Muscle of leg (tissue), 11 donors: ENCODE results near the gene L3MBTL4. TPM values are rescaled to one million over a fixed set of nuclear protein-coding genes. Genes with fewer than 3 reads are reported as not detected.
"Not testable (repeated sequence)": the region's sequence is repeated elsewhere in the genome, so short reads cannot be mapped to it uniquely, and the experiment has no call there.

Source experiments
- DNase-seq: peaks from one replicate; pipeline ENCODE4 v3.0.0; 2013
- H3K27ac ChIP-seq: one replicate; pipeline ENCODE4 v1.5.1; 2013; ENCODE audit warnings: mild to moderate bottlenecking, low read length, control low read depth
- H3K27me3 ChIP-seq: one replicate; pipeline ENCODE4 v1.6.1; 2013; ENCODE audit warnings: low read length; ENCODE audit not compliant: control insufficient read depth, insufficient read depth
- H3K36me3 ChIP-seq: one replicate; pipeline ENCODE4 v1.6.1; 2013; ENCODE audit warnings: low read length; ENCODE audit not compliant: control insufficient read depth, insufficient read depth
- H3K4me1 ChIP-seq: one replicate; pipeline ENCODE4 v1.6.1; 2013; ENCODE audit warnings: low read length; ENCODE audit not compliant: control insufficient read depth, insufficient read depth
- H3K4me3 ChIP-seq: one replicate; pipeline ENCODE4 v1.5.1; 2013; ENCODE audit warnings: low read length, control low read depth
- H3K9me3 ChIP-seq: replicated peaks from 2 replicates; pipeline ENCODE4 v1.6.1; 2013; ENCODE audit warnings: low read depth, low read length; ENCODE audit not compliant: control insufficient read depth
- WGBS: methylation state at CpG from one replicate; pipeline ENCODE4 v1.1.5; 2013; ENCODE audit warnings: missing lambda C conversion rate; ENCODE audit not compliant: insufficient coverage; 5-methylcytosine and 5-hydroxymethylcytosine counted together
- polyA plus RNA-seq, 8 donors: library from polyadenylated mRNA; unstranded; fragments of 120-200 nt; gene quantifications; one replicate each; pipeline versions ENCODE4 v1.2.1 to v1.2.3, GENCODE V29; 2013; ENCODE audit warnings: inconsistent platforms in 1 of 8, low replicate concordance in 1 of 8; ENCODE audit not compliant: insufficient read length in 8 of 8, insufficient read depth in 1 of 8
- total RNA-seq: library from RNA; stranded (reverse); fragments of 120-200 nt; gene quantifications from one replicate; pipeline ENCODE4 v1.2.4, GENCODE V29; 2013

Gene L3MBTL4
- total and polyA plus RNA-seq, 9 donors = 0.78 to 4.2 (median 1.4) TPM

- Histone ChIP-seq H3K9me3 (no peaks in the 10 kb centered on the region), H3K4me1 (no peaks in the 10 kb centered on the region), H3K36me3 (no peaks in the 10 kb centered on the region), H3K4me3 (no peak overlapping the region), H3K27ac (no peak overlapping the region), H3K27me3 (no peaks in the 10 kb centered on the region)
- DNase-seq = no peak
- WGBS = no CpG with 5 or more reads among the region's 2 CpGs
Measured at GRCh38 chr18:6280211-6280743, 134.4 kb downstream of the L3MBTL4 start.

DNA sequence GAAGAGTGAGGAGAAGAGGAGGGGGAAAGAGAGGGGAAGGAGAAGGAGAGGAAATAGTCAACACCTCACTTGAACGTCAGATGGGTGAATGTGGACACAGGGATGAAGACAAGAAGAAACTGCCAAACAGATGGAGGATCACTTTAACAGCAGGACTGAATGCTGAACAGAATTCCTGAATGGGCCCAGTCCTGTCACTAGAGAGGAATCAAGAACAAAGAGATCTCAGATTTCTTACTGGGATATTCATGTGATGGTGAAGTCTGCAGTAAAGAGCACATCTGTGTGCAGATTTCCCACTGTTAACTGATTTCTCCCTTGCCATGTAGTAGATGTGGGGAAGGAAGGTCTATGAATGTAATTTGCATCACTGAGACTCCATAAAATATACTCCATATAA lies 135.4 kb downstream of the L3MBTL4 start:
- WGBS = 20% methylated on average over 1 of the region's 1 CpG
- Histone ChIP-seq H3K36me3 (no peaks in the 10 kb centered on the region), H3K4me3 (no peak overlapping the region), H3K9me3 (no peaks in the 10 kb centered on the region), H3K27me3 (no peaks in the 10 kb centered on the region), H3K27ac (no peak overlapping the region), H3K4me1 (no peaks in the 10 kb centered on the region)
- DNase-seq = no peak

- Histone ChIP-seq H3K9me3 (no peaks in the 10 kb centered on the region), H3K27me3 (no peaks in the 10 kb centered on the region), H3K27ac (no peak overlapping the region), H3K4me3 (no peak overlapping the region), H3K4me1 (no peaks in the 10 kb centered on the region), H3K36me3 (no peaks in the 10 kb centered on the region)
- DNase-seq = no peak
- WGBS = 40% methylated on average over 2 of the region's 6 CpGs
Measured at GRCh38 chr18:6273423-6273822, 141.3 kb downstream of the L3MBTL4 start.

- not testable (repeated sequence) for H3K9me3 ChIP-seq, H3K36me3 ChIP-seq, H3K27me3 ChIP-seq, H3K27ac ChIP-seq, H3K4me1 ChIP-seq, H3K4me3 ChIP-seq, DNase-seq
- WGBS = 24% methylated on average over 2 of the region's 10 CpGs
Measured at GRCh38 chr18:6272144-6272543, 142.6 kb downstream of the L3MBTL4 start.

DNA sequence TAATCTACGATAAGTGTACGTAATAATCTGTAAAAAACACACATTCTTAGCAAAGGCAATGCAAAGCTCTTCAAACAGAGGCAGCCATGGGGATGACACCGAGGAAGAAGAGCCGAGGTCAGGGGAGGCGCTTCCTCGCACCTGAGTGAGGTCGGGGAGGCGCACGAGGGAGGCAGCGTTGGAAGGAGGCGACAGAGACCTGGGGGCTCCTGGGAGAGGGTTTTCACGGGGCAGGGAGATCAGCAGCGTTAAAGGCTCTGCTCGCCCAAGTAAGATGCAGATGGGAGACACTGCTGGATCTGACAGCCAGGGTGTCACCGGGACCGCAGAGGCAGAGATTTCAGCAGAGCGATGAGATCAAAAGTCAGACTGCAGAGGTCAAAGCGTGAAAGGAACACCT lies 143.1 kb downstream of the L3MBTL4 start:
- Histone ChIP-seq H3K4me1 (no peaks in the 10 kb centered on the region), H3K27ac (no peak overlapping the region), H3K4me3 (no peak overlapping the region), H3K27me3 (no peaks in the 10 kb centered on the region), H3K36me3 (no peaks in the 10 kb centered on the region), H3K9me3 (no peaks in the 10 kb centered on the region)
- DNase-seq = no peak
- 66% methylated on average over 17 of the region's 18 CpGs for WGBS

- H3K4me1 ChIP-seq = no peaks in the 10 kb centered on the region
- H3K9me3 ChIP-seq = no peaks in the 10 kb centered on the region
- 86% methylated on average over 7 of the region's 8 CpGs for WGBS
- no peak overlapping the region for H3K4me3 ChIP-seq
- H3K36me3 ChIP-seq = no peaks in the 10 kb centered on the region
- H3K27ac ChIP-seq = no peak overlapping the region
- H3K27me3 ChIP-seq = no peaks in the 10 kb centered on the region
- no peak for DNase-seq
Measured at GRCh38 chr18:6270771-6271216, 143.9 kb downstream of the L3MBTL4 start.

DNA sequence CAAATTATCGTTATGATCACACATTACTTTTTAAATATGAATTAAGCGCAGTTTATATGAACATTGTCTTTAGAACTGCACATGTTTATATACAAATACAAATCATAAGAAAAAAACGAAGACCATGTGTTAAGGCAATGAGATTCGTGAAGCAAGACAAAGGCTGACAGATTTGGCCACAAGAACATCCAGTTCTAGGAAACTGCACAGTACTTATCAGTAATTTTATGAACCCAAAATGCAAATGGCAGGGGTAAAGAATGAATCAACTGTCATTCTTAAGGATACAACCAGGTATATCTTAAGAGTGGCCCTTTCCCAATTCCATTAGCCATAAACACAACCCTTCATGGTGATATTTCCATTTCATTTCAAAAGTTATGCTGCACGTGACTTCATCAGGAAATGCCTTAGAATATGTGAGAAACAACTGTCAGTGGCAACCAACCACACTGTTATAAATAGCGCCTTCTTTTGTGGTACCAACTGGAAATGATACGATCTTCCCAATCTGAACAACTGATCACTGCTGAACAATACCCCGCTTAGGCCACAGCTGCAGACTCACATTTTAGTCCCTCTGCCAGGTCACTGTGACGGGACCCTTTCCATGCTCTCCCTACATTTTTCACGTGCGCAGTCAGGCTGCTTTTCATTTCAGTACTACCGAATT lies 144.9 kb downstream of the L3MBTL4 start:
- no peak for DNase-seq
- Histone ChIP-seq H3K27ac (no peak overlapping the region), H3K27me3 (no peaks in the 10 kb centered on the region), H3K4me3 (no peak overlapping the region), H3K36me3 (no peaks in the 10 kb centered on the region), H3K9me3 (no peaks in the 10 kb centered on the region), H3K4me1 (no peaks in the 10 kb centered on the region)
- 85% methylated on average over 7 of the region's 12 CpGs for WGBS

- Histone ChIP-seq H3K4me3 (no peak overlapping the region), H3K36me3 (no peaks in the 10 kb centered on the region), H3K9me3 (no peaks in the 10 kb centered on the region), H3K27me3 (no peaks in the 10 kb centered on the region), H3K4me1 (no peaks in the 10 kb centered on the region), H3K27ac (no peak overlapping the region)
- no peak for DNase-seq
- no CpG with 5 or more reads among the region's 3 CpGs for WGBS
Measured at GRCh38 chr18:6266212-6266611, 148.5 kb downstream of the L3MBTL4 start.

DNA sequence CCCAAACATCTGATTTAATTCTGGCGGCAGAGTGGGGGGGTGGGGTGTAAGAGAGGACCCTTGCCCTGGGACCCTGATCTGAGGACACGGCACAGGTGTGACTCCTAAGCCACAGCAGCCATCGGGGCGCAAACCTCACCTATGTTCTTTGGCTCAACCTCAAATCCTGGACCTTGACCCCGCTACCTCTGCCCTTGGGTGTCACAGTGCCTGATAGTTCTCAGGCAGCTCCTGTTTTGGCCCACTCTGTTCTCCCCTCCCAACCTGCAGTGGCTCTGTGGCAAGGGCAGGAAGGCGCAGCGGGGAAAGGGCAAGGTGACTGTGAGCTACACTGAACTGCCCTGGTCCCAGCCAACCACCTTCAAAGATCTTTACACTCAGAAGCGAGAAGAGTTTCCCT lies 152.8 kb downstream of the L3MBTL4 start:
- no peaks in the 10 kb centered on the region for H3K36me3 ChIP-seq
- peaks cover 2% of the 10 kb centered on the region for H3K9me3 ChIP-seq
- H3K27ac ChIP-seq = no peak overlapping the region
- no peaks in the 10 kb centered on the region for H3K4me1 ChIP-seq
- no peaks in the 10 kb centered on the region for H3K27me3 ChIP-seq
- no peak for DNase-seq
- H3K4me3 ChIP-seq = no peak overlapping the region
- WGBS = 88% methylated on average over 6 of the region's 8 CpGs

DNA sequence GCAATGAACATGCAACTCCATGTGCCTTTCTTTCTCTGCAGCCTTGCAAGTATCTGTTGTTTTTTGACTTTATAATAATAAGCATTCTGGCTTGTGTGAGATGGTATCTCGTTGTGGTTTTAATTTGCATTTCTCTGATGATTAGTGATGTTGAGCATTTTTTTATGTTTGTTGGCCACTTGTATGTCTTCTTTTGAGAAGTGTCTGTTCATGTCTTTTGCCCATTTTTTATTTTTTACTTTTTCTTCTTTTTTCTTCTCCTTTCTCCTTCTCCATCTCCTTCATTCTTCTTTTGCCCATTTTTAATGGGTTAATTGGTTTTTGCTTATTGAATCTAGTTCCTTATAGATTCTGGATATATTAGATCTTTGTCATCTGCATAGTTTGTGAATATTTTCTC lies 155.4 kb downstream of the L3MBTL4 start:
- H3K27me3 ChIP-seq, H3K9me3 ChIP-seq, DNase-seq, H3K4me3 ChIP-seq, H3K4me1 ChIP-seq, H3K27ac ChIP-seq, H3K36me3 ChIP-seq: not testable (repeated sequence)
- no CpG with 5 or more reads among the region's 1 CpG for whole genome bisulfite sequencing

DNA sequence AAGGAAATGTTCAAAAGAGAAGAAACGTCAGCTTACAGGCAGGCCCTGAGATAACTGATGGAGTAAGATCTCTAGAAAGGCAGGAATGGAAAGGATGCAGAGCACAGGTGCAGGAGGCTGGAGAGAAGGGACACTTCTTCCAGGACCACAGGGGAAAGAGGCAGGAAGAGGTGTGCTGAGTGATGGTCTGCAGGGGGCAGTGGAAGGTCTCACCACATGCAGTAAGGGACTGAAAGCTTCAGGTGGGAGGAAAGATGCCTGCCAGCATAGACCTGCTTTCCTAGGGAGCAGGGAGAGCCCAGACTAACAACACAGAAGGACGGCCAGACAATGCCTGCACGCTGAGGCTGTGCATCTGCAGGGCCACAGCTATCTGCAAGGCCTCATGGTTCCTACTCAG lies 156.8 kb downstream of the L3MBTL4 start:
- H3K27me3 ChIP-seq = no peaks in the 10 kb centered on the region
- no peak overlapping the region for H3K4me3 ChIP-seq
- no peaks in the 10 kb centered on the region for H3K36me3 ChIP-seq
- no peaks in the 10 kb centered on the region for H3K4me1 ChIP-seq
- no peak for DNase-seq
- H3K27ac ChIP-seq = no peak overlapping the region
- 75% methylated on average over 3 of the region's 3 CpGs for WGBS
- peaks cover 2% of the 10 kb centered on the region for H3K9me3 ChIP-seq
